ENCODE data around the gene LRRC56. TPM values are rescaled to one million over a fixed set of nuclear protein-coding genes. Genes with fewer than 3 reads are reported as not detected.

LRRC56 gene
- total RNA-seq, 2 donors from 2014 or later: 1.9 to 9.1 TPM

DNA sequence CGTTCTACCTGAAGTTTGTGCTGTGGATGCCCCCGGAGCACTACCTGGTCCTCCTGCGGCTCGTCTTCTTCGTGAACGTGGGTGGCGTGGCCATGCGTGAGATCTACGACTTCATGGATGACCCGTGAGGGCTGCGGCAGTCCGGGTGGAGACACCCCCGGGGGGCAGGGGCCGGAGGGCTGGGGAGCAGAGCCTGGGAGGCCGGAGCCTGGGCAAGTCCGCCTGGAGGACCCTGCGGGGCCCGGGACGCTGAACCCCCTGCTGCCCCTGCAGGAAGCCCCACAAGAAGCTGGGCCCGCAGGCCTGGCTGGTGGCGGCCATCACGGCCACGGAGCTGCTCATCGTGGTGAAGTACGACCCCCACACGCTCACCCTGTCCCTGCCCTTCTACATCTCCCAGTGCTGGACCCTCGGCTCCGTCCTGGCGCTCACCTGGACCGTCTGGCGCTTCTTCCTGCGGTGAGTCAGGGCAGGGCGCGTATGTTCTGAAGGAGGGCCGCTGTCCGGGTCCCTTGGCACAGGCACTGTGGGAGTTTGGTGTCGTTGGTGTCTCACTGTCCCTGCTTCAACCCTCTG, 47.6 kb upstream of the LRRC56 start:
- H3K4me3 ChIP-seq: no peak overlapping the region
- H3K9me3 ChIP-seq: no peaks in the 10 kb centered on the region
- H3K4me1 ChIP-seq (replicated peaks): no peaks in the 10 kb centered on the region
- no peak overlapping the region for H3K27ac ChIP-seq
- WGBS: 93% methylated on average over 37 of the region's 37 CpGs
- peaks cover 0 to 6% of the 10 kb centered on the region in 2 donors for H3K36me3 ChIP-seq
- DNase-seq (ENCODE audit: low spot score): no peak
- intact Hi-C loops (cut with DNase I): no loop called here
- TF ChIP-seq, protein P1, sequence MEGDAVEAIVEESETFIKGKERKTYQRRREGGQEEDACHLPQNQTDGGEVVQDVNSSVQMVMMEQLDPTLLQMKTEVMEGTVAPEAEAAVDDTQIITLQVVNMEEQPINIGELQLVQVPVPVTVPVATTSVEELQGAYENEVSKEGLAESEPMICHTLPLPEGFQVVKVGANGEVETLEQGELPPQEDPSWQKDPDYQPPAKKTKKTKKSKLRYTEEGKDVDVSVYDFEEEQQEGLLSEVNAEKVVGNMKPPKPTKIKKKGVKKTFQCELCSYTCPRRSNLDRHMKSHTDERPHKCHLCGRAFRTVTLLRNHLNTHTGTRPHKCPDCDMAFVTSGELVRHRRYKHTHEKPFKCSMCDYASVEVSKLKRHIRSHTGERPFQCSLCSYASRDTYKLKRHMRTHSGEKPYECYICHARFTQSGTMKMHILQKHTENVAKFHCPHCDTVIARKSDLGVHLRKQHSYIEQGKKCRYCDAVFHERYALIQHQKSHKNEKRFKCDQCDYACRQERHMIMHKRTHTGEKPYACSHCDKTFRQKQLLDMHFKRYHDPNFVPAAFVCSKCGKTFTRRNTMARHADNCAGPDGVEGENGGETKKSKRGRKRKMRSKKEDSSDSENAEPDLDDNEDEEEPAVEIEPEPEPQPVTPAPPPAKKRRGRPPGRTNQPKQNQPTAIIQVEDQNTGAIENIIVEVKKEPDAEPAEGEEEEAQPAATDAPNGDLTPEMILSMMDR (IDR thresholded peaks at IDR 0.05): no peak
- no peak for TF ChIP-seq POLR2A (IDR thresholded peaks at IDR 0.05)
- TF ChIP-seq POLR2AphosphoS5 (IDR thresholded peaks at IDR 0.05): no peak
- H3K27me3 ChIP-seq (replicated peaks; ENCODE audit: insufficient read depth): no peaks in the 10 kb centered on the region

DNA sequence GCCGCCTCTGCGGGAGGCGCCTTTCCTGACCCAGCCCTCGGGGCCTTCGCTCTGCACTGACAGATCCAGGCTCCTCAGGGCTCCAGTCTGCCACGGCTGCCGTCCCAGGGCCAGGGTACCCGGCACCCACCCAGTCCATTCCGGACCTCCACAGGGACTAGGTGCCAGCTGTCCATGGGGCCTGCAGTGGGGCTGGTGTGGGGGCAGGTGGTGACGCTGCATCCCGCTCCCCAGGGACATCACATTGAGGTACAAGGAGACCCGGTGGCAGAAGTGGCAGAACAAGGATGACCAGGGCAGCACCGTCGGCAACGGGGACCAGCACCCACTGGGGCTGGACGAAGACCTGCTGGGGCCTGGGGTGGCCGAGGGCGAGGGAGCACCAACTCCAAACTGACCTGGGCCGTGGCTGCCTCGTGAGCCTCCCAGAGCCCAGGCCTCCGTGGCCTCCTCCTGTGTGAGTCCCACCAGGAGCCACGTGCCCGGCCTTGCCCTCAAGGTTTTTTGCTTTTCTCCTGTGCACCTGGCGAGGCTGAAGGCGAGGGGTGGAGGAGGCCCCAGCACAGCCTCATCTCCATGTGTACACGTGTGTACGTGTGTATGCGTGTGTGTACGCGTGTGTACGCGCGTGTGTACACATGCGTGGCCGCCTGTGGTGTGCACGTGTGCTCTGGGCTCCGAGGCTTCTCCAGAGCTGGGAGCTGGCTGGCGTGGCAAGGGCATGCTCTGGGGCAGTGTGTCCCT, 47.0 kb upstream of the LRRC56 start:
- no peak overlapping the region for H3K27ac ChIP-seq
- no peak for DNase-seq (ENCODE audit: low spot score)
- no peaks in the 10 kb centered on the region for H3K9me3 ChIP-seq
- intact Hi-C loops (cut with DNase I): no loop called here
- TF ChIP-seq, protein P1 (IDR thresholded peaks at IDR 0.05): no peak
- no peak for TF ChIP-seq POLR2AphosphoS5 (IDR thresholded peaks at IDR 0.05)
- no peak for TF ChIP-seq POLR2A (IDR thresholded peaks at IDR 0.05)
- H3K4me1 ChIP-seq (replicated peaks): no peaks in the 10 kb centered on the region
- WGBS: 92% methylated on average over 38 of the region's 38 CpGs
- H3K27me3 ChIP-seq (replicated peaks; ENCODE audit: insufficient read depth): no peaks in the 10 kb centered on the region
- peaks cover 0 to 9% of the 10 kb centered on the region in 2 donors for H3K36me3 ChIP-seq
- no peak overlapping the region for H3K4me3 ChIP-seq

DNA sequence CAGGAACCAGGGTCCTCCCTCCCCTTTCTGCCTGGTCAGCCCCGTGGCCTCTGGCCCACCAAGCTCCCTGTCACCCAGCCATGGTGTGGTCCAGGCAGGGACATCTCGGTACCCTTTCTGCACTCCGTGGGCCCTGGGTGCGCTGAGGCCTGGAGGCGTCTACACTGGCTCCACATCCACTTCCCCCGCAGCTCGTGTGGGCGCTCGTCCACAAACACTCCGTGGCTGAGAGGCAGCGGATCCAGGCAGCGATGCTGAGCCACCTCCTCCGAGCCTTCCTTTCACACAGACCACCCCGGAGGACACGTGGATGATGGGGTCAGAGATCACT, 46.4 kb upstream of the LRRC56 start:
- H3K27ac ChIP-seq: no peak overlapping the region
- intact Hi-C loops (cut with DNase I): no loop called here
- no peaks in the 10 kb centered on the region for H3K9me3 ChIP-seq
- no peak for TF ChIP-seq POLR2A (IDR thresholded peaks at IDR 0.05)
- TF ChIP-seq, protein P1 (IDR thresholded peaks at IDR 0.05): no peak
- TF ChIP-seq POLR2AphosphoS5 (IDR thresholded peaks at IDR 0.05): no peak
- peaks cover 0 to 9% of the 10 kb centered on the region in 2 donors for H3K36me3 ChIP-seq
- no peaks in the 10 kb centered on the region for H3K4me1 ChIP-seq (replicated peaks)
- WGBS: 91% methylated on average over 15 of the region's 15 CpGs
- no peak overlapping the region for H3K4me3 ChIP-seq
- no peak for DNase-seq (ENCODE audit: low spot score)
- no peaks in the 10 kb centered on the region for H3K27me3 ChIP-seq (replicated peaks; ENCODE audit: insufficient read depth)

DNA sequence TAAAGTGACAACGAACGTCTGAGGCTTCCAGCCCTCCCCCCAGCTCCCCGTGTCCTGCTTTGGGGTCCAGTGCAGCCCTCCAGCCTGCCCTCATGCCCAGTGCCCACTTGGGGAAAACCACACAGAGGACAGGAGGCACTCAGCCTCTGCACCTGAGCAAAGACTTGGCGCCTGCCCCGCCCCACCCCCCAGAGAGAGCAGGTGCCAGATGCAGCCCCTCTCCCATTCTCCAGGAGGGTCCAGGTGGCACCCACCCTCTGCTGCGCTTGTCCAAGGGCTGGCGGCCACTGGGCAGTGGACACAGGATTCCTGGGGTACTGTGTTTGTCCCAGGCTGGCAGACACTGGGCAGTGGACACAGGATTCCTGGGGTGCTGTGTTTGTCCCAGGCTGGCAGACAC, 46.0 kb upstream of the LRRC56 start:
- 76% methylated on average over 7 of the region's 7 CpGs for WGBS
- Histone ChIP-seq H3K4me1 (replicated peaks) (no peaks in the 10 kb centered on the region), H3K27ac (no peak overlapping the region), H3K36me3 (peaks cover 0 to 9% of the 10 kb centered on the region in 2 donors), H3K4me3 (no peak overlapping the region), H3K27me3 (replicated peaks; ENCODE audit: insufficient read depth) (no peaks in the 10 kb centered on the region), H3K9me3 (no peaks in the 10 kb centered on the region)
- intact Hi-C loops (cut with DNase I): no loop called here
- TF ChIP-seq POLR2AphosphoS5 (IDR thresholded peaks at IDR 0.05) (no peak), POLR2A (IDR thresholded peaks at IDR 0.05) (no peak)
- TF ChIP-seq, protein P1 (IDR thresholded peaks at IDR 0.05): no peak
- DNase-seq (ENCODE audit: low spot score): no peak
